GM12891 (cell line): ENCODE results near the gene MRPL53.
"Not testable (repeated sequence)": the region's sequence is repeated elsewhere in the genome, so short reads cannot be mapped to it uniquely, and the experiment has no call there.

Experiments used
- DNase-seq: peaks from one replicate; pipeline ENCODE4 v3.0.0; 2011; ENCODE audit warnings: low spot score; ENCODE audit not compliant: insufficient read length
- FAIRE-seq: peaks from 2 replicates; lab custom pipeline; 2011; peaks lifted over from hg19 to GRCh38; lab: Jason Lieb, UNC
- PAX5 ChIP-seq: IDR thresholded peaks from 2 replicates; pipeline ENCODE4 v1.6.1; 2011; ENCODE audit warnings: low read length, moderate library complexity, mild to moderate bottlenecking; ENCODE audit not compliant: insufficient read depth, severe bottlenecking
- POLR2A ChIP-seq: IDR thresholded peaks from 2 replicates; pipeline ENCODE4 v1.6.1; 2011; ENCODE audit warnings: low read depth, low read length, control low read depth
- POLR2AphosphoS5 ChIP-seq: IDR thresholded peaks from 2 replicates; pipeline ENCODE4 v1.6.1; 2011; ENCODE audit warnings: low read depth, low read length, control low read depth
- POU2F2 ChIP-seq: IDR thresholded peaks from 2 replicates; pipeline ENCODE4 v1.6.1; 2011; ENCODE audit warnings: low read depth, mild to moderate bottlenecking, control low read depth, low read length, moderate library complexity
- SPI1 ChIP-seq: IDR thresholded peaks from 2 replicates; pipeline ENCODE4 v1.6.1; 2011; ENCODE audit warnings: low read depth, low read length, control low read depth
- TAF1 ChIP-seq: IDR thresholded peaks from 2 replicates; pipeline ENCODE4 v1.6.1; 2011; ENCODE audit warnings: low read depth, low read length, control low read depth

Gene MRPL53

DNA sequence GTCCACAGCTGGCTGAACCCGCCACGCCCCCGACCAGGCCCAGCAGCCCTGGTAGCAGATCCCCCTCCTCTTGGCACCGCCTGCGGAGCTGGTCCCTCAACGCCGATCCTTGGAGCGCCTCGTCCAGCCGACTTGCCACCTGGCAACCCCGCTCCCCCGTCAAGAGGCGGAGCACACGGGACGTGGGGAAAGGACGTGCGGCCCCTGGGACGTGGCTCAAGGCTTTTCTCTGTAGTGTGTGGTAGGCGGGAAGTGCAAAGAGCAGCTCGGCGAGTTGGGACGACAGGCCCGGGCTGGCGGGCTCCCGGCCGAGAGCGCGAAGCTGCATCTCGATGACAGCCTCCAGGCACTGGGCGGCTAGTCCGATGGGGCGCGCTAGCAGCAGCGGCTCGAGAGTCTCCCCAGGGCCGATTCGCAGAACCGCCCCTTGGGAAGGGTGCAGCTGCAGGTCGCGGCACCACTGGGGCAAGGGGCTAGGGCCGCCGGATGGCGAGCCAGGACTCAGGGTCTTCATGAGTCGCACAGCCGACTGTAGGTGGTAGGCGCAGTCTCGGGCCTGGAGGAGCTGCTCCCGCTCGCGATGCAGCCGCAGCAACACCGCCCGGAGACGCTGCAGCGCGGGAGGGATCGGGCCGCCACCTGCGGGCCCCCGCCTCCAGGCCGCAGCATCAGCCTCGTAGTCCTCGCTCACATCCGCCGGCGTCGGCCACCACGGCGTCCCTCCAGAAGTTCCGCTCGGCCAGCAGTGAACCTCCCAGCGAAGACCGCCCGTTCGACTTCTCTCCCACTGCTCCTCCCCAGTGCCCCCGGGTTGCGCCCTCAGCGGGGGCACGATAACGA lies 9.7 kb upstream of the MRPL53 start:
- FAIRE-seq (no peak), DNase-seq (no peak)
- TF ChIP-seq PAX5 (no peak), POU2F2 (no peak), SPI1 (no peak), TAF1 (no peak), POLR2AphosphoS5 (no peak), POLR2A (no peak)

DNA sequence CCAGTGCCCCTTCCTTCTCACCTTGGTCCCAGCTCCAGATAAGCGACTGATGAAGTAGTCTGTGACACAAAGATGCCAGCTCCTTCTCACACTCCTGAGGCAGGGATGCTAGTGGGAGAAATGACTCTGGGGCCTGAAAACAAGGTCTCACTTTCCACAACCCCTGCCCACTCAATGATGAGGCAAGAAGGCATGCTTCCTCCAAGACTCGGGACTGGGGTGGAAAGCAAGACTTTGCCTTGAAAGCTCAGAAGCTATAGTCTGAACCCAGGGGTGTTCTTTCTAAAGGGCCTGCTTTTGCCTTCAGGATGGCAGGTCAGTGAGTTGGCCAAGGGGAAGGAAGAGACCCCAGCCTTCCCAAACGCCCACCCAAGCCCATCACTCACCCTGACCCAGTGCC lies 9.0 kb upstream of the MRPL53 start:
- TF ChIP-seq TAF1 (no peak), POLR2AphosphoS5 (no peak), POU2F2 (no peak), PAX5 (no peak), SPI1 (no peak)
- FAIRE-seq (no peak), DNase-seq (no peak)

DNA sequence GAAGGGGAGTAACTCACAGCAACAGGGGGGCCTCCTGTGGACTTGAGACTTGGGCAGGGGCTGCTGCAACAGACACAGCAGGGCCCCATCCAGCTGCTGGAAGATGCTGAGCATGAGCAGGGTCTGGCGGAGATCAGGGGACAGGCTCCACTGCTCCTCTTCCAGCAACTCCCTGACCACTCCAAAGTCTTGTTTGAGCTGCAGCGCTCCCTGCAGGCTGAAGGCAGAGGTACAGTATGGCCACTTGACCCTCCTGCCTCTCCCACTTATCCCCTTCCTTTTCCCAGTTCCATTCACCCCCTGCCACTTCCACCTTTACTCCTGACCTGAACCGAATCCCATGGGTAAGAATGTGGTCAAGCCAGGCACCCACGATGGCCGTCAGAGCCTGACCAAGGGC lies 2.4 kb upstream of the MRPL53 start:
- FAIRE-seq, result no peak
- DNase-seq, result no peak

DNA sequence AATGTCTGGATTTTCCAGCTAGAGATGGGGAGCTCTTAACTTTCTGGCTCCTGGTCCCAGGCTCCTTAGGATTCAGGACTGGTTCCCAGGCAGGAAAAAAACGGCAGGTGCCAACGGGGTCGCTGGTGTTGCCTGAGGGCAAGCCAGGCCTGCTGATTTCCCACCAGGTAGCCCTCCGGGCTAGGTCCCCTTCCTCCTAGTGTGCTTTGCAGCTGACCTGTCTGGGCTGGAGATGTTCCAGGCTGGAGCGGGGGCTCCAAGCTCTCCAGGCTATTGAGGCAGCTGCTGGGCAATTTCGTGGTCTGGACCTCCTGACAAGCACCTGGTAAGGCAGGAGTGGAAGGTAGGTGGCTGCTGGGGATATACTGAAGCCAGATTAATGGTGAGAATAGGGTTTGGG lies 2.0 kb upstream of the MRPL53 start:
- FAIRE-seq (no peak), DNase-seq (no peak)
- TF ChIP-seq POU2F2 (no peak), PAX5 (no peak), TAF1 (no peak), POLR2A (no peak), SPI1 (no peak), POLR2AphosphoS5 (no peak)

More for the DNA sequence above, 2.4 kb upstream of the MRPL53 start:
- TF ChIP-seq PAX5 (no peak), POU2F2 (no peak), TAF1 (no peak), POLR2A (no peak), SPI1 (no peak)

GRCh38 chr2:74472945-74473258 lies 422 bp upstream of the MRPL53 start:
- FAIRE-seq (no peak), DNase-seq (no peak)
- no peak for TF ChIP-seq PAX5
- no peak for TF ChIP-seq POU2F2
- TF ChIP-seq TAF1, result no peak
- no peak for TF ChIP-seq SPI1
- TF ChIP-seq POLR2AphosphoS5, result no peak
- no peak for TF ChIP-seq POLR2A

DNA sequence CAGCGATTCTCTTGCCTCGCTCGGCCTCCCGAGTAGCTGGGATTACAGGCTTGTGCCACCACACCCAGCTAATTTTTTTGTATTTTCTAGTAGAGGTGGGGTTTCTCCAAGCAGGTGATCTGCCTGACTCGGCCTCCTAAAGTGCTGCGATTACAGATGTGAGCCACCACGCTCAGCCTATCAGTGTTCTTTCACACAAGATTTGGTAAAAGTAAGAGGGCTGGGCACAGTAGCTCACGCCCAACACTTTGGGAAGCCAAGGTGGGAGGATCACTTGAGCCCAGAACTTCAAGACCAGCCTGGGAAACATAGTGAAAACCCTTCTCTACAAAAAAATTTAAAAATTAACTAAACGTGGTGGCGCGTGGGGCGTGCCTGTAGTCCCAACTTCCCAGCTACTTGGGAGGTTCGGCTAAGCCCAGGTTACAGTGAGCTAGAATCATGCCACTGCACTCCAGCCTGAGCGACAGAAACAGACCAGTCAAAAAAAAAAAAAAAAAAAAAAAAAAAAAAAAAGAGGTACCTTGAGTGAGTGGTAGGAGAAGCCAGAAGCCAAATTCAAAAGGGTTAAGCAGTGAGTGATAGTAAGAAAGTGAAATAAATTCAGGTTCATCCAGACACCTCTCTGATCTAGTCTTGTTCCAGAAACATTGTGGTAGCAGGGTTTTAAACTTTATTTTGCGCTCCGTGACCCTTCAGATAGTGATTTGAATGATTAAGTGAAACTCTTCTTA lies 981 bp downstream of the MRPL53 start:
- FAIRE-seq (no peak), DNase-seq (no peak)
- TF ChIP-seq POU2F2, result no peak
- TF ChIP-seq TAF1, result no peak
- TF ChIP-seq SPI1, result no peak
- no peak for TF ChIP-seq PAX5
- TF ChIP-seq POLR2A, result no peak
- TF ChIP-seq POLR2AphosphoS5, result no peak

- not testable (repeated sequence) for FAIRE-seq, DNase-seq
Measured at GRCh38 chr2:74470742-74471141, 1.7 kb downstream of the MRPL53 start.

DNA sequence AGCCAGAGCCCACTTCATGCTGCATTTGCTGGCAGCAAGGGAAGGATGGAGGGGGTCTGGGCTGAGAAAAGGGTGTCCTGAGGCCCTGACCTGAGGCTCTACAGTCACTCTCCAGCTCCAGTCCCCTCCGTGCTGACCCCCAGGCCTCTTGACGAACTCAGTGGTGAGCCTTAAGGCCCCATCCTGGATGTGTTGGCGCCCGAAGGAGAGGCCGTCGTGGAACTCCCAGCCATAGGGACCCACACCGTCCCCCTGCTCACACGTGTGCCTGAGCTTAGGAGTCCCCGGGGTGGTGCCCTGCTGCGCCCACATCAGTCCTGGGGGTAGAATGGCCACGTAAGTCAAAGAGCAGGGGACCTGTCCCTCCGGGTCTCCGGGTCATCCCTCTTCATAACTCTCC lies 8.1 kb downstream of the MRPL53 start:
- no peak for TF ChIP-seq POLR2A
- TF ChIP-seq POU2F2, result no peak
- TF ChIP-seq TAF1, result no peak
- no peak for TF ChIP-seq SPI1
- TF ChIP-seq POLR2AphosphoS5, result no peak
- no peak for TF ChIP-seq PAX5
- no peak for FAIRE-seq
- no peak for DNase-seq

GRCh38 chr2:74462786-74463105 lies 9.7 kb downstream of the MRPL53 start:
- FAIRE-seq, result no peak
- TF ChIP-seq SPI1 (no peak), POLR2AphosphoS5 (no peak), PAX5 (no peak), TAF1 (no peak), POU2F2 (no peak)
- no peak for DNase-seq
